A549 (cell line): Measurements from ENCODE around the gene JDP2. TPM values are rescaled to one million over a fixed set of nuclear protein-coding genes. Genes with fewer than 3 reads are reported as not detected.

Experiments used
- ATAC-seq, 2 experiments: fragments of 200-7000 bp in 1 of 2; fragments of >200 bp in 1 of 2; cut with Nextera tagmentation in 1 of 2; cut with Tn5 transposase in 1 of 2; 3 replicates each; pipeline versions ENCODE4 v1.8.0 to v1.9.1; 2018 to 2020; ENCODE audit warnings: mild to moderate bottlenecking in 1 of 2, moderate library complexity in 1 of 2
- CTCF ChIA-PET: fragments of 300-600 bp; sonication (Branson Sonifier 250); formaldehyde crosslinking; extraction: SDS; loops from one replicate; lab custom pipeline; 2021; ENCODE audit warnings: antibody characterized with exemption, inconsistent platforms; lab: Yijun Ruan, JAX
- POLR2A ChIA-PET: fragments of 350-600 bp; formaldehyde crosslinking; extraction: SDS; loops from one replicate; lab custom pipeline; 2021; ENCODE audit warnings: antibody characterized with exemption, inconsistent platforms; lab: Yijun Ruan, JAX
- DNase-seq, 2 experiments: peaks; one replicate each; pipeline versions ENCODE4 v3.0.0 to v3.0.0-alpha.2; 2011 to 2016; ENCODE audit warnings: low read depth in 1 of 2, low spot score in 1 of 2
- FAIRE-seq: peaks from 2 replicates; lab custom pipeline; 2011; peaks lifted over from hg19 to GRCh38; lab: Jason Lieb, UNC
- H3K27ac ChIP-seq, 2 experiments: fragments of >200 bp; sonication (Bioruptor Twin); formaldehyde crosslinking; 3 replicates each; pipeline ENCODE4 v1.5.1; 2016 to 2017
- H3K4me1 ChIP-seq: fragments of >200 bp; sonication (Bioruptor Twin); formaldehyde crosslinking; 3 replicates; pipeline ENCODE4 v1.6.1; 2016
- H3K4me2 ChIP-seq: fragments of >200 bp; sonication (Bioruptor Twin); formaldehyde crosslinking; 3 replicates; pipeline ENCODE4 v1.6.1; 2016
- H3K4me3 ChIP-seq: fragments of >200 bp; sonication (Bioruptor Twin); formaldehyde crosslinking; 3 replicates; pipeline ENCODE4 v1.5.1; 2016
- H3K9me3 ChIP-seq: fragments of >200 bp; sonication (Bioruptor Twin); formaldehyde crosslinking; 3 replicates; pipeline ENCODE4 v1.6.1; 2016
- BHLHE40 ChIP-seq: IDR thresholded peaks from 2 replicates; pipeline ENCODE4 v1.6.1; 2012; ENCODE audit warnings: low read depth, low read length, inconsistent platforms
- CBX2 ChIP-seq: fragments of 200-600 bp; sonication (generic); IDR thresholded peaks from 2 replicates; pipeline ENCODE4 v1.6.1; 2016; ENCODE audit warnings: low read depth, mild to moderate bottlenecking, borderline replicate concordance
- CEBPB ChIP-seq, 2 experiments: fragments of >200 bp in 1 of 2; sonication (Bioruptor Twin) in 1 of 2; formaldehyde crosslinking in 1 of 2; IDR thresholded peaks; 2 replicates each; pipeline ENCODE4 v1.6.1; 2012 to 2016
- CHD4 ChIP-seq: fragments of 200-600 bp; sonication (generic); IDR thresholded peaks from 2 replicates; pipeline ENCODE4 v1.6.1; 2016; ENCODE audit warnings: antibody characterized with exemption, mild to moderate bottlenecking, borderline replicate concordance
- EHF ChIP-seq: fragments of 250-450 bp; sonication (Bioruptor Pico); IDR thresholded peaks from 2 replicates; pipeline ENCODE4 v1.5.0; 2020; ENCODE audit warnings: mild to moderate bottlenecking
- EHMT2 ChIP-seq: fragments of 200-600 bp; sonication (generic); IDR thresholded peaks from 2 replicates; pipeline ENCODE4 v1.6.1; 2016; ENCODE audit warnings: antibody characterized with exemption, low read depth, mild to moderate bottlenecking, moderate library complexity
- ESRRA ChIP-seq: fragments of 150-350 bp; IDR thresholded peaks from 2 replicates; pipeline ENCODE4 v1.6.1; 2014; ENCODE audit warnings: mild to moderate bottlenecking, low read length, borderline replicate concordance
- FOSL2 ChIP-seq, 2 experiments: fragments of 450-650 bp in 1 of 2; fragments of >200 bp in 1 of 2; sonication (Bioruptor Twin) in 1 of 2; formaldehyde crosslinking; IDR thresholded peaks; 2 replicates each; pipeline versions ENCODE4 v1.5.0 to v1.6.1; 2016 to 2020; ENCODE audit warnings: mild to moderate bottlenecking in 1 of 2, moderate library complexity in 1 of 2
- GATA3 ChIP-seq: IDR thresholded peaks from 2 replicates; pipeline ENCODE4 v1.6.1; 2012; ENCODE audit warnings: borderline replicate concordance
- HEYL ChIP-seq: fragments of 250-450 bp; sonication (Bioruptor Pico); IDR thresholded peaks from 2 replicates; pipeline ENCODE4 v1.8.0; 2021; ENCODE audit warnings: mild to moderate bottlenecking, moderate library complexity
- HOXB13 ChIP-seq: fragments of 250-450 bp; sonication (Bioruptor Pico); IDR thresholded peaks from 2 replicates; pipeline ENCODE4 v1.5.0; 2020; ENCODE audit warnings: low read depth, mild to moderate bottlenecking, moderate library complexity
- MAFK ChIP-seq: fragments of 450-650 bp; IDR thresholded peaks from 2 replicates; pipeline ENCODE4 v1.6.1; 2014; ENCODE audit not compliant: partially characterized antibody
- NFE2L2 ChIP-seq: fragments of 150-350 bp; conservative IDR thresholded peaks from 2 replicates; pipeline ENCODE4 v1.6.1; 2014; ENCODE audit warnings: low read length
- NPAS2 ChIP-seq: fragments of 250-450 bp; sonication (Bioruptor Pico); IDR thresholded peaks from 2 replicates; pipeline ENCODE4 v1.8.0; 2022; ENCODE audit warnings: mild to moderate bottlenecking, moderate library complexity, borderline replicate concordance
- PHF8 ChIP-seq: fragments of 200-600 bp; sonication (generic); IDR thresholded peaks from 2 replicates; pipeline ENCODE4 v1.6.1; 2016; ENCODE audit warnings: low read depth, mild to moderate bottlenecking, antibody characterized with exemption, moderate library complexity, borderline replicate concordance
- POLR2AphosphoS2 ChIP-seq: conservative IDR thresholded peaks from 2 replicates; pipeline ENCODE4 v1.6.1; 2012; ENCODE audit warnings: low read length, improper control_type of control experiment, inconsistent platforms
- RARB ChIP-seq: fragments of 250-450 bp; sonication (Bioruptor Pico); IDR thresholded peaks from 2 replicates; pipeline ENCODE4 v1.8.0; 2021; ENCODE audit warnings: mild to moderate bottlenecking, moderate library complexity
- RCOR1 ChIP-seq: fragments of 150-350 bp; IDR thresholded peaks from 2 replicates; pipeline ENCODE4 v1.6.1; 2014; ENCODE audit warnings: antibody characterized with exemption, low read length, low read depth
- RNF2 ChIP-seq: fragments of 200-600 bp; sonication (generic); IDR thresholded peaks from 2 replicates; pipeline ENCODE4 v1.6.1; 2016; ENCODE audit warnings: low read depth, mild to moderate bottlenecking, antibody characterized with exemption, moderate library complexity, borderline replicate concordance
- SMC3 ChIP-seq: fragments of >200 bp; sonication (Bioruptor Twin); formaldehyde crosslinking; IDR thresholded peaks from 3 replicates; pipeline ENCODE4 v1.6.1; 2018; ENCODE audit warnings: inconsistent platforms
- USF2 ChIP-seq: fragments of 450-650 bp; IDR thresholded peaks from 2 replicates; pipeline ENCODE4 v1.6.1; 2014; ENCODE audit warnings: antibody characterized with exemption
- ZFP36 ChIP-seq: fragments of 450-650 bp; IDR thresholded peaks from 2 replicates; pipeline ENCODE4 v1.6.1; 2014; ENCODE audit warnings: borderline replicate concordance; ENCODE audit not compliant: partially characterized antibody
- ZNF302 ChIP-seq: fragments of 250-450 bp; sonication (Bioruptor Pico); IDR thresholded peaks from 2 replicates; pipeline ENCODE4 v1.9.0; 2021; ENCODE audit warnings: inconsistent platforms, mild to moderate bottlenecking, moderate library complexity
- WGBS: methylation state at CpG from one replicate; pipeline ENCODE4 v1.1.6; 2017; ENCODE audit errors: missing lambda C conversion rate; 5-methylcytosine and 5-hydroxymethylcytosine counted together
- polyA plus RNA-seq, 4 experiments: library from polyadenylated mRNA; depleted of rRNA in 3 of 4; stranded (reverse); fragments of >200 nt; fragmentation: RNase III in 1 of 4; extraction: RNeasy Plus Mini Kit Qiagen cat#74134 plus additional on column Dnase treatment in 1 of 4; gene quantifications; 2 replicates in 3 of 4; 3 replicates in 1 of 4; pipeline ENCODE4 v1.2.3, GENCODE V29; 2011 to 2017
- TF ChIP-seq, protein P1 (sequence below): IDR thresholded peaks from 2 replicates; pipeline ENCODE4 v1.6.1; 2012
- TF ChIP-seq, protein P2 (sequence below): fragments of >200 bp; sonication (Bioruptor Twin); formaldehyde crosslinking; IDR thresholded peaks from 3 replicates; pipeline ENCODE4 v1.5.1; 2016
- TF ChIP-seq, protein P3 (sequence below): fragments of >200 bp; sonication (Bioruptor Twin); formaldehyde crosslinking; IDR thresholded peaks from 3 replicates; pipeline ENCODE4 v1.6.1; 2016

JDP2 gene
- polyA plus RNA-seq, 2 of the 4 experiments (the other 2 are of a cell fraction), result 22.4 to 31.2 TPM

GRCh38 chr14:75399843-75400775 is 27.7 kb upstream of the JDP2 start:
- CTCF ChIA-PET, result interaction anchor here (0.6 to 1.2 kb wide), 3 partner anchors 9 to 89 kb away, joined by 3 to 4 read pairs (median 3); no protein-coding TSS in a partner anchor
- Histone ChIP-seq H3K4me2 (peak overlapping the region; percentile 38), H3K4me3 (no peak overlapping the region), H3K27ac (peak overlapping the region; percentile 22 to 23; a peak in 4 of 6 replicates), H3K4me1 (peaks cover 16% of the 10 kb centered on the region)
- no peak for FAIRE-seq
- ATAC-seq, result peak; percentile 56 to 70
- WGBS, result 30% methylated on average over 7 of the region's 7 CpGs
- peak; percentile 18 to 49 for DNase-seq
- TF ChIP-seq, protein P1, sequence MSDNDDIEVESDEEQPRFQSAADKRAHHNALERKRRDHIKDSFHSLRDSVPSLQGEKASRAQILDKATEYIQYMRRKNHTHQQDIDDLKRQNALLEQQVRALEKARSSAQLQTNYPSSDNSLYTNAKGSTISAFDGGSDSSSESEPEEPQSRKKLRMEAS, result peak; percentile 39
- 0 out of 2 replicates have a peak, but pooled peaks have one; percentile 27 for TF ChIP-seq FOSL2 (IDR thresholded peaks at IDR 0.05)
- no peak; the same call in 1 of the 2 replicates for TF ChIP-seq FOSL2 (CRISPR knock-in tag; IDR thresholded peaks at IDR 0.05)
- TF ChIP-seq NPAS2 (CRISPR knock-in tag), result no peak
- no peak for TF ChIP-seq EHF
- no peak for TF ChIP-seq ESRRA
- TF ChIP-seq GATA3, result no peak
- no peak for TF ChIP-seq BHLHE40
- TF ChIP-seq ZFP36, result no peak
- no peak for TF ChIP-seq ZNF302 (CRISPR knock-in tag)
- TF ChIP-seq CHD4, result no peak
- TF ChIP-seq HEYL (CRISPR knock-in tag), result no peak
- TF ChIP-seq RARB (CRISPR knock-in tag), result no peak
- TF ChIP-seq CBX2, result no peak
- TF ChIP-seq, protein P2, sequence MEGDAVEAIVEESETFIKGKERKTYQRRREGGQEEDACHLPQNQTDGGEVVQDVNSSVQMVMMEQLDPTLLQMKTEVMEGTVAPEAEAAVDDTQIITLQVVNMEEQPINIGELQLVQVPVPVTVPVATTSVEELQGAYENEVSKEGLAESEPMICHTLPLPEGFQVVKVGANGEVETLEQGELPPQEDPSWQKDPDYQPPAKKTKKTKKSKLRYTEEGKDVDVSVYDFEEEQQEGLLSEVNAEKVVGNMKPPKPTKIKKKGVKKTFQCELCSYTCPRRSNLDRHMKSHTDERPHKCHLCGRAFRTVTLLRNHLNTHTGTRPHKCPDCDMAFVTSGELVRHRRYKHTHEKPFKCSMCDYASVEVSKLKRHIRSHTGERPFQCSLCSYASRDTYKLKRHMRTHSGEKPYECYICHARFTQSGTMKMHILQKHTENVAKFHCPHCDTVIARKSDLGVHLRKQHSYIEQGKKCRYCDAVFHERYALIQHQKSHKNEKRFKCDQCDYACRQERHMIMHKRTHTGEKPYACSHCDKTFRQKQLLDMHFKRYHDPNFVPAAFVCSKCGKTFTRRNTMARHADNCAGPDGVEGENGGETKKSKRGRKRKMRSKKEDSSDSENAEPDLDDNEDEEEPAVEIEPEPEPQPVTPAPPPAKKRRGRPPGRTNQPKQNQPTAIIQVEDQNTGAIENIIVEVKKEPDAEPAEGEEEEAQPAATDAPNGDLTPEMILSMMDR, result no peak
- TF ChIP-seq SMC3, result no peak
- TF ChIP-seq RNF2, result no peak
- no peak for TF ChIP-seq EHMT2
- peak; percentile 38 for TF ChIP-seq MAFK
- TF ChIP-seq POLR2AphosphoS2, result no peak
- no peak for TF ChIP-seq CEBPB (IDR thresholded peaks at IDR 0.05)
- TF ChIP-seq, protein P3, sequence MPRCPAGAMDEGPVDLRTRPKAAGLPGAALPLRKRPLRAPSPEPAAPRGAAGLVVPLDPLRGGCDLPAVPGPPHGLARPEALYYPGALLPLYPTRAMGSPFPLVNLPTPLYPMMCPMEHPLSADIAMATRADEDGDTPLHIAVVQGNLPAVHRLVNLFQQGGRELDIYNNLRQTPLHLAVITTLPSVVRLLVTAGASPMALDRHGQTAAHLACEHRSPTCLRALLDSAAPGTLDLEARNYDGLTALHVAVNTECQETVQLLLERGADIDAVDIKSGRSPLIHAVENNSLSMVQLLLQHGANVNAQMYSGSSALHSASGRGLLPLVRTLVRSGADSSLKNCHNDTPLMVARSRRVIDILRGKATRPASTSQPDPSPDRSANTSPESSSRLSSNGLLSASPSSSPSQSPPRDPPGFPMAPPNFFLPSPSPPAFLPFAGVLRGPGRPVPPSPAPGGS, result no peak
- TF ChIP-seq HOXB13 (CRISPR knock-in tag), result no peak
- TF ChIP-seq, all 56 proteins: peak for 3
- peaks cover 17% of the 10 kb centered on the region for H3K9me3 ChIP-seq
- POLR2A ChIA-PET, result no interaction called here

DNA sequence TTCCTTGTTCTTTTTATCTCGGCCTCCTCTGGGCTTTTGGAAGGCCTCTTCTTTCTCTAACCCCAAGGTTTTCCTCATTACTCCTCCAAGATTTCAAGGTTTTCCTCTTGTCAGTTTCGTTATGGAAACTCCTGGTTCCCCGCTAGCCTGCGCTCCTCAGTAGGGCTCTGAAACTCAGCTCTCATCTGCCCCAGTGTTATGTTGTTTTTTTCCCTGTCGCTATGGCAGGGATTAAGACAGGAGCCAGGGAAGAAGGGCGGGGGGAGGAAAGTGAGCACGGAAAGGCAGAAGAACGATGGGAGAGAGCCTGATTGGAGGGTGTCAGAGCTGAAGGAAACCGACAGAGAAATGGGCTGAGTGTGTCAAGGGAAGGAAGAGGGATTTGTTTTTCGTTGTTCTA is 26.5 kb upstream of the JDP2 start:
- ChIA-PET CTCF (interaction anchor here (1.2 kb wide), 1 partner anchor 88 kb away, joined by 4 read pairs; no protein-coding TSS in a partner anchor), POLR2A (no interaction called here)
- Histone ChIP-seq H3K4me2 (no peak overlapping the region), H3K9me3 (peaks cover 17% of the 10 kb centered on the region), H3K4me1 (peaks cover 16% of the 10 kb centered on the region), H3K4me3 (no peak overlapping the region), H3K27ac (0 out of 6 replicates have a peak overlapping the region, but pooled peaks of 1 of the 2 experiments have one; percentile 22)
- 69% methylated on average over 10 of the region's 10 CpGs for WGBS
- no peak for FAIRE-seq
- TF ChIP-seq BHLHE40 (no peak), CEBPB (IDR thresholded peaks at IDR 0.05) (no peak), NFE2L2 (no peak), SMC3 (no peak), RCOR1 (no peak), PHF8 (no peak), FOSL2 (IDR thresholded peaks at IDR 0.05) (no peak), FOSL2 (CRISPR knock-in tag; IDR thresholded peaks at IDR 0.05) (no peak), USF2 (no peak)
- TF ChIP-seq, protein P1, result no peak
- ATAC-seq, result no peak
- no peak for DNase-seq
